RWPE2 (cell line): Measurements from ENCODE around the gene MAML1.
A peak's percentile ranks its signal among the peaks of the same experiment; 100 is the strongest.

ENCODE experiments used
- ATAC-seq: fragments of 200-7000 bp; cut with Tn5 transposase; 3 replicates; pipeline ENCODE4 v1.9.1; 2021; ENCODE audit warnings: low read depth
- DNase-seq: peaks from one replicate; pipeline ENCODE4 v3.0.0-alpha.2; 2020; ENCODE audit warnings: low spot score
- H3K27ac ChIP-seq: fragments of 450-650 bp; 2 replicates; pipeline ENCODE4 v1.5.1; 2017; ENCODE audit warnings: mild to moderate bottlenecking; ENCODE audit not compliant: poor library complexity, severe bottlenecking
- H3K27me3 ChIP-seq: fragments of 250-450 bp; sonication (Bioruptor Pico); 2 replicates; pipeline ENCODE4 v1.5.1; 2021; ENCODE audit warnings: mild to moderate bottlenecking, moderate library complexity; ENCODE audit not compliant: insufficient read depth, poor library complexity, severe bottlenecking
- H3K36me3 ChIP-seq: fragments of 250-450 bp; sonication (Bioruptor Pico); 2 replicates; pipeline ENCODE4 v1.5.1; 2020; ENCODE audit warnings: low read depth, mild to moderate bottlenecking, moderate library complexity
- H3K4me1 ChIP-seq: fragments of 250-450 bp; sonication (Bioruptor Pico); 2 replicates; pipeline ENCODE4 v1.5.1; 2021; ENCODE audit warnings: mild to moderate bottlenecking, moderate library complexity; ENCODE audit not compliant: insufficient read depth, poor library complexity, severe bottlenecking
- H3K4me3 ChIP-seq: fragments of 250-450 bp; sonication (Bioruptor Pico); 2 replicates; pipeline ENCODE4 v1.5.1; 2021; ENCODE audit warnings: mild to moderate bottlenecking, moderate library complexity; ENCODE audit not compliant: severe bottlenecking
- H3K9me3 ChIP-seq: fragments of 250-450 bp; sonication (Bioruptor Pico); 2 replicates; pipeline ENCODE4 v1.5.1; 2021; ENCODE audit warnings: mild to moderate bottlenecking, moderate library complexity; ENCODE audit not compliant: severe bottlenecking
- CTCF ChIP-seq: fragments of 450-650 bp; IDR thresholded peaks from one replicate; pipeline ENCODE4 v1.5.1; 2017; ENCODE audit warnings: mild to moderate bottlenecking, moderate library complexity; ENCODE audit not compliant: poor library complexity, severe bottlenecking

MAML1 gene

GRCh38 chr5:179791881-179792611, 59.4 kb downstream of the MAML1 start:
- H3K27ac ChIP-seq = no peak overlapping the region
- no peaks in the 10 kb centered on the region for H3K27me3 ChIP-seq
- H3K4me3 ChIP-seq = no peak overlapping the region
- ATAC-seq (no peak), DNase-seq (no peak)
- no peak for TF ChIP-seq CTCF
- H3K9me3 ChIP-seq = no peaks in the 10 kb centered on the region
- peaks cover 5% of the 10 kb centered on the region for H3K36me3 ChIP-seq
- H3K4me1 ChIP-seq = no peaks in the 10 kb centered on the region

- H3K27ac ChIP-seq = no peak overlapping the region
- no peaks in the 10 kb centered on the region for H3K4me1 ChIP-seq
- H3K36me3 ChIP-seq = peaks cover 10% of the 10 kb centered on the region
- H3K4me3 ChIP-seq = no peak overlapping the region
- ATAC-seq = no peak
- no peak for TF ChIP-seq CTCF
- DNase-seq = no peak
- no peaks in the 10 kb centered on the region for H3K27me3 ChIP-seq
- no peaks in the 10 kb centered on the region for H3K9me3 ChIP-seq
These were observed 60.2 kb downstream of the MAML1 start for GRCh38 chr5:179792612-179793467.

DNA sequence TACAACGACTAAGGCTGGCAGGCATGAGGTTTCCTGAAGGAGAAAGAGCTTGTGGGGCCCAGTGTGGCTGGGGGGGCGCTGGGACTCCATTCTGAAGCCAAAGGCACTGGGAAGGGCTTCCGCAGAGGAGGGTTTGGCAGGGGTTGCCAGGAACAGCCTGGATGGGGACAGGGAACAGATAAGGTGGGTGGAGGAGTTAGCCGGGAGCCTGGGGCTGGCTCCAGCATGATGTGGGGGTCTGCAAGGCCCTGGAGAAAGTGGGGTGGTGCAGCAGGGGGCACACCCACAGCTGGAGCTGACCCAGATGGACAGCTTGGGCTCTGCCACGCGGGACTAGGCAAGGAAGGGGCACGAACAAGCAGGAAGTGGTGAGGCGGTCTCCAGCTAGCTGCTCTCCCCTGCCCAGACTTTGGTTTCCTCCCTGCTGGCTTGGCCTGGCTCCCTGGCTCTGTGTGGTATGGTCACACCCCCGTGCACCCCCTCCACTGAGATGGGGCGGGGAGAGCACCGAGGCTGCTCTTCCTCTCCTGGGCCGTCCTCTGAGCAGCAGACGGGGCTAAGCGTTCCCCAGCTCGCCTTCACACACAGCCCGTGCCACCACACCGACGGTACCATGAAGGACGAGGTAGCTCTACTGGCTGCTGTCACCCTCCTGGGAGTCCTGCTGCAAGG, 61.0 kb downstream of the MAML1 start, which contains the start of gene LTC4S:
TSS of gene LTC4S (plus strand) at position 519 of the 672 bp plus-strand sequence. CDS start at position 614, 95 bp downstream.
- H3K27ac ChIP-seq = peak within 1 kb of the TSS; percentile 74
- H3K36me3 ChIP-seq = peaks cover 15% of the 10 kb centered on the region
- no peak within 1 kb of the TSS for H3K4me3 ChIP-seq
- DNase-seq (peak; percentile 66), ATAC-seq (no peak)
- no peaks in the 10 kb centered on the region for H3K27me3 ChIP-seq
- H3K9me3 ChIP-seq = no peaks in the 10 kb centered on the region
- no peaks in the 10 kb centered on the region for H3K4me1 ChIP-seq
- TF ChIP-seq CTCF = no peak

DNA sequence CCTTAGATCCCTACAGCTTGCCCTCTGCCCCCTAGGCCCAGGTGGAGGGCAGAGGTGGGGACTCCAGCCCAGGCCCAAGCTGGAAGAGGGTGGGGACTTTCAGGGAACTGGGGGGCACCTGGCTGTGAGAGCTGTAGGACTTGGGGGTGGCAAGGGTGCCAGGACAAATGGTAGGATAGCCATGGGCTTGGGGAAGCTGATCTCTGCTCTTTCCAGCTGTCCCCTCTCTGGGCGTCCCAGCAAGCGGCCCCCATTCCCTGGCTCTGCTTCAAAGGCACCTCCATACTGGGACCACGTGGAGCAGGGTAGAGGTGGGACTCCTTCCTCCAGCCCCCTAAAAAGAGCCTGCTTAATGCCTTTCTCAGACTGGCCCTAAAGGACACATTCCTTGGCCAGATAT, 61.5 kb downstream of the MAML1 start:
- Histone ChIP-seq H3K4me1 (no peaks in the 10 kb centered on the region), H3K4me3 (no peak overlapping the region), H3K36me3 (peaks cover 20% of the 10 kb centered on the region), H3K9me3 (no peaks in the 10 kb centered on the region), H3K27me3 (no peaks in the 10 kb centered on the region), H3K27ac (no peak overlapping the region)
- no peak for ATAC-seq
- no peak for TF ChIP-seq CTCF
- no peak for DNase-seq
